Psoas muscle (tissue), 8 donors: ENCODE data around the gene ZNF791. TPM values are rescaled to one million over a fixed set of nuclear protein-coding genes. Genes with fewer than 3 reads are reported as not detected.

ENCODE experiments used
- ATAC-seq, 4 donors: fragments of 200-7000 bp; cut with Tn5 transposase; one replicate each; pipeline ENCODE4 v1.9.1; 2020; ENCODE audit warnings: moderate library complexity in 3 of 4, mild to moderate bottlenecking in 2 of 4
- DNase-seq, 2 donors: peaks; one replicate each; pipeline ENCODE4 v3.0.0-alpha.2; 2020
- H3K27ac ChIP-seq: fragments of 200-600 bp; one replicate; pipeline ENCODE4 v1.8.0; 2022
- H3K27me3 ChIP-seq, 3 donors: fragments of 200-600 bp in 1 of 3; one replicate each; pipeline versions ENCODE4 v1.6.1 to v1.8.0; 2013 to 2022; ENCODE audit warnings: low read length in 2 of 3, mild to moderate bottlenecking in 2 of 3, moderate library complexity in 1 of 3; ENCODE audit not compliant: insufficient read depth in 3 of 3
- H3K36me3 ChIP-seq, 2 donors: fragments of 200-600 bp in 1 of 2; one replicate each; pipeline versions ENCODE4 v1.6.1 to v1.8.0; 2013 to 2022; ENCODE audit warnings: low read depth in 1 of 2, mild to moderate bottlenecking in 1 of 2, moderate library complexity in 1 of 2; ENCODE audit not compliant: insufficient read depth in 1 of 2
- H3K4me1 ChIP-seq: fragments of 200-600 bp; one replicate; pipeline ENCODE4 v1.8.0; 2022
- H3K4me3 ChIP-seq: fragments of 200-600 bp; one replicate; pipeline ENCODE4 v1.8.0; 2022; ENCODE audit warnings: mild to moderate bottlenecking
- H3K9me3 ChIP-seq: fragments of 200-600 bp; one replicate; pipeline ENCODE4 v1.8.0; 2022
- CTCF ChIP-seq: fragments of 200-600 bp; IDR thresholded peaks from one replicate; pipeline ENCODE4 v1.8.0; 2022; ENCODE audit warnings: antibody characterized with exemption
- WGBS, 3 donors: extraction: QIAGEN DNeasy Blood & Tissue Kit; methylation state at CpG; one replicate each; pipeline versions ENCODE4 v1.1.6 to v1.1.7; 2013; 5-methylcytosine and 5-hydroxymethylcytosine counted together
- intact Hi-C, 2 donors: fragments of 100-400 bp; cut with DNase I; formaldehyde crosslinking; loops; one replicate each; pipeline versions ENCODE4 v1.11.0 to v1.14.2; 2022
- polyA plus RNA-seq, 3 donors: library from polyadenylated mRNA; stranded (reverse); fragments of 200-250 nt; gene quantifications; one replicate each; pipeline ENCODE4 v1.2.3, GENCODE V29; 2013
- total RNA-seq, 4 donors: library from RNA; stranded (reverse); fragmentation: NEBNext Ultra II Directional in 2 of 4; extraction: Animal tissue kit (Norgen Biotek cat#: 25700) in 2 of 4; gene quantifications; one replicate each; pipeline versions ENCODE4 v1.2.1 to v1.2.4, GENCODE V29; 2021 to 2023
- donor health status: healthy with polysubstance abuse.
- donor health status: DM: no; HTN: no; CAD: no; lungs with moderate emphysema.
- donor health status: Bipolar disorder and iron deficiency.
- donor health status: healthy.
- donor health status: DM: yes; HTN: yes; CAD: no.
- donor health status: DM: no; HTN: no; CAD: no.
- donor health status: DM: no; HTN: no; CAD: no.
- donor health status: DM: yes; HTN: yes; CAD: no.

The ZNF791 gene
- total and polyA plus RNA-seq, 7 donors: 4.1 to 18.9 (median 8.8) TPM

GRCh38 chr19:12652219-12652618 lies 41.5 kb downstream of the ZNF791 start:
- H3K27ac ChIP-seq: no peak overlapping the region
- intact Hi-C loops: no loop called here
- DNase-seq (no peak), ATAC-seq (no peak)
- H3K27me3 ChIP-seq: no peaks in the 10 kb centered on the region
- WGBS, 3 donors: 89 to 90% (median 89%) methylated on average over 6 of the region's 6 CpGs
- H3K4me3 ChIP-seq: no peak overlapping the region
- no peak for TF ChIP-seq CTCF
- H3K36me3 ChIP-seq: peaks cover 5 to 51% of the 10 kb centered on the region in 2 donors
- H3K9me3 ChIP-seq: no peaks in the 10 kb centered on the region
- peaks cover 10% of the 10 kb centered on the region for H3K4me1 ChIP-seq

GRCh38 chr19:12655546-12655945 lies 44.8 kb downstream of the ZNF791 start:
- no peak for ATAC-seq
- Histone ChIP-seq H3K36me3 (peaks cover 5 to 82% of the 10 kb centered on the region in 2 donors), H3K27me3 (no peaks in the 10 kb centered on the region), H3K27ac (no peak overlapping the region), H3K9me3 (no peaks in the 10 kb centered on the region), H3K4me1 (no peaks in the 10 kb centered on the region), H3K4me3 (no peak overlapping the region)
- 92 to 95% (median 94%) methylated on average over 8 of the region's 8 CpGs for WGBS, 3 donors
- no peak for DNase-seq
- intact Hi-C loops: no loop called here
- TF ChIP-seq CTCF: no peak

- TF ChIP-seq CTCF: no peak
- peak in 3 of 4 donors; percentile 23 to 33 (median 26) for ATAC-seq
- no peak for DNase-seq
- H3K9me3 ChIP-seq: no peaks in the 10 kb centered on the region
- no peak overlapping the region for H3K4me3 ChIP-seq
- intact Hi-C loops: no loop called here
- no peak overlapping the region for H3K27ac ChIP-seq
- no peaks in the 10 kb centered on the region for H3K27me3 ChIP-seq
- no peaks in the 10 kb centered on the region for H3K4me1 ChIP-seq
- peaks cover 5 to 85% of the 10 kb centered on the region in 2 donors for H3K36me3 ChIP-seq
- 64 to 75% (median 72%) methylated on average over 45 to 50 of the region's 50 CpGs for WGBS, 3 donors
Measured at GRCh38 chr19:12656899-12657571, 46.3 kb downstream of the ZNF791 start.

- ATAC-seq: peak in 1 of 4 donors; percentile 20
- intact Hi-C loops: no loop called here
- Histone ChIP-seq H3K4me1 (no peaks in the 10 kb centered on the region), H3K27me3 (no peaks in the 10 kb centered on the region), H3K4me3 (no peak overlapping the region), H3K9me3 (no peaks in the 10 kb centered on the region), H3K27ac (no peak overlapping the region), H3K36me3 (peaks cover 5 to 91% of the 10 kb centered on the region in 2 donors)
- no peak for TF ChIP-seq CTCF
- DNase-seq: peak in 1 of 2 donors; percentile 39
- WGBS, 3 donors: 93 to 96% (median 95%) methylated on average over 20 to 22 of the region's 22 CpGs
Measured at GRCh38 chr19:12657966-12658365, 47.2 kb downstream of the ZNF791 start.

- Histone ChIP-seq H3K36me3 (peaks cover 0 to 87% of the 10 kb centered on the region in 2 donors), H3K9me3 (no peaks in the 10 kb centered on the region), H3K27me3 (no peaks in the 10 kb centered on the region), H3K4me3 (no peak overlapping the region), H3K4me1 (peaks cover 7% of the 10 kb centered on the region), H3K27ac (no peak overlapping the region)
- intact Hi-C loops: no loop called here
- no peak for TF ChIP-seq CTCF
- ATAC-seq (no peak), DNase-seq (no peak)
- 93 to 97% (median 94%) methylated on average over 12 of the region's 12 CpGs for WGBS, 3 donors
Measured at GRCh38 chr19:12660980-12661379, 50.3 kb downstream of the ZNF791 start.
